Measurements from ENCODE around the gene TAB2. TPM values are rescaled to one million over a fixed set of nuclear protein-coding genes. Genes with fewer than 3 reads are reported as not detected.
A peak's percentile ranks its signal among the peaks of the same experiment; 100 is the strongest.

TAB2 gene
- total and polyA plus RNA-seq, 2 experiments from 2014 or later = 19.8 to 59.2 TPM

DNA sequence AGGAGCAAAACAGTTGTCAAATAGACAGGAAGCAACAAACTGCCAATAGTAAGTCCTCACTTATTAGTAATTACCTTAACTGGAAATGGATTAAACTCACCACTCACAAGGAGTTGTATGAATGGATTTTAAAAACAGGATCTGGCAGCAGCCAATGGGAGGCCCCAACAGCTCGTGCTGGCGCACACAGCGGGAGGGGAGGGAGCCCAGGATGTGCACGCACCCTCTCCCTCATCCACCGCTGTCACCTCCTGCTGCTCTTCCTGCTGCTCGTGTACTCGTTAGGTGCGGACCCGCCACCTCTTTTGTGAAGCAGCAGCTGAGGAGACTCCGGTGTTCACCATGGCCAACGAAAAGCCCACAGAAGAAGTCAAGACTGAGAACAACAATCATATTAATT, 82.5 kb downstream of the TAB2 start, which contains the start of gene SUMO4:
SUMO4 (plus strand) TSS at position 213 of the 400 bp plus-strand sequence; CDS start at position 343, 130 bp downstream.
- H3K9me3 Mint-ChIP-seq = no peaks in the 10 kb centered on the region; the same call in 2 of the 3 replicates
- H3K27ac ChIP-seq (ENCODE audit: low read depth) = no peak within 1 kb of the TSS
- H3K4me1 Mint-ChIP-seq = peaks cover 8% of the 10 kb centered on the region; the same call in 2 of the 3 replicates
- H3K4me2 ChIP-seq = no peak within 1 kb of the TSS
- H4K20me1 ChIP-seq (replicated peaks; ENCODE audit: insufficient read depth) = no peaks in the 10 kb centered on the region
- H3K36me3 Mint-ChIP-seq (ENCODE audit: low read depth) = peaks cover 40% of the 10 kb centered on the region
- TF ChIP-seq POLR2AphosphoS5 (IDR thresholded peaks at IDR 0.05; ENCODE audit: low read depth) = no peak
- no peak for TF ChIP-seq STAT1 (IDR thresholded peaks at IDR 0.05; ENCODE audit: unreplicated experiment)
- TF ChIP-seq, protein P1, sequence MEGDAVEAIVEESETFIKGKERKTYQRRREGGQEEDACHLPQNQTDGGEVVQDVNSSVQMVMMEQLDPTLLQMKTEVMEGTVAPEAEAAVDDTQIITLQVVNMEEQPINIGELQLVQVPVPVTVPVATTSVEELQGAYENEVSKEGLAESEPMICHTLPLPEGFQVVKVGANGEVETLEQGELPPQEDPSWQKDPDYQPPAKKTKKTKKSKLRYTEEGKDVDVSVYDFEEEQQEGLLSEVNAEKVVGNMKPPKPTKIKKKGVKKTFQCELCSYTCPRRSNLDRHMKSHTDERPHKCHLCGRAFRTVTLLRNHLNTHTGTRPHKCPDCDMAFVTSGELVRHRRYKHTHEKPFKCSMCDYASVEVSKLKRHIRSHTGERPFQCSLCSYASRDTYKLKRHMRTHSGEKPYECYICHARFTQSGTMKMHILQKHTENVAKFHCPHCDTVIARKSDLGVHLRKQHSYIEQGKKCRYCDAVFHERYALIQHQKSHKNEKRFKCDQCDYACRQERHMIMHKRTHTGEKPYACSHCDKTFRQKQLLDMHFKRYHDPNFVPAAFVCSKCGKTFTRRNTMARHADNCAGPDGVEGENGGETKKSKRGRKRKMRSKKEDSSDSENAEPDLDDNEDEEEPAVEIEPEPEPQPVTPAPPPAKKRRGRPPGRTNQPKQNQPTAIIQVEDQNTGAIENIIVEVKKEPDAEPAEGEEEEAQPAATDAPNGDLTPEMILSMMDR (conservative IDR thresholded peaks at IDR 0.05; ENCODE audit: low read depth in 2 of 2) = no peak
- TF ChIP-seq, protein P2, sequence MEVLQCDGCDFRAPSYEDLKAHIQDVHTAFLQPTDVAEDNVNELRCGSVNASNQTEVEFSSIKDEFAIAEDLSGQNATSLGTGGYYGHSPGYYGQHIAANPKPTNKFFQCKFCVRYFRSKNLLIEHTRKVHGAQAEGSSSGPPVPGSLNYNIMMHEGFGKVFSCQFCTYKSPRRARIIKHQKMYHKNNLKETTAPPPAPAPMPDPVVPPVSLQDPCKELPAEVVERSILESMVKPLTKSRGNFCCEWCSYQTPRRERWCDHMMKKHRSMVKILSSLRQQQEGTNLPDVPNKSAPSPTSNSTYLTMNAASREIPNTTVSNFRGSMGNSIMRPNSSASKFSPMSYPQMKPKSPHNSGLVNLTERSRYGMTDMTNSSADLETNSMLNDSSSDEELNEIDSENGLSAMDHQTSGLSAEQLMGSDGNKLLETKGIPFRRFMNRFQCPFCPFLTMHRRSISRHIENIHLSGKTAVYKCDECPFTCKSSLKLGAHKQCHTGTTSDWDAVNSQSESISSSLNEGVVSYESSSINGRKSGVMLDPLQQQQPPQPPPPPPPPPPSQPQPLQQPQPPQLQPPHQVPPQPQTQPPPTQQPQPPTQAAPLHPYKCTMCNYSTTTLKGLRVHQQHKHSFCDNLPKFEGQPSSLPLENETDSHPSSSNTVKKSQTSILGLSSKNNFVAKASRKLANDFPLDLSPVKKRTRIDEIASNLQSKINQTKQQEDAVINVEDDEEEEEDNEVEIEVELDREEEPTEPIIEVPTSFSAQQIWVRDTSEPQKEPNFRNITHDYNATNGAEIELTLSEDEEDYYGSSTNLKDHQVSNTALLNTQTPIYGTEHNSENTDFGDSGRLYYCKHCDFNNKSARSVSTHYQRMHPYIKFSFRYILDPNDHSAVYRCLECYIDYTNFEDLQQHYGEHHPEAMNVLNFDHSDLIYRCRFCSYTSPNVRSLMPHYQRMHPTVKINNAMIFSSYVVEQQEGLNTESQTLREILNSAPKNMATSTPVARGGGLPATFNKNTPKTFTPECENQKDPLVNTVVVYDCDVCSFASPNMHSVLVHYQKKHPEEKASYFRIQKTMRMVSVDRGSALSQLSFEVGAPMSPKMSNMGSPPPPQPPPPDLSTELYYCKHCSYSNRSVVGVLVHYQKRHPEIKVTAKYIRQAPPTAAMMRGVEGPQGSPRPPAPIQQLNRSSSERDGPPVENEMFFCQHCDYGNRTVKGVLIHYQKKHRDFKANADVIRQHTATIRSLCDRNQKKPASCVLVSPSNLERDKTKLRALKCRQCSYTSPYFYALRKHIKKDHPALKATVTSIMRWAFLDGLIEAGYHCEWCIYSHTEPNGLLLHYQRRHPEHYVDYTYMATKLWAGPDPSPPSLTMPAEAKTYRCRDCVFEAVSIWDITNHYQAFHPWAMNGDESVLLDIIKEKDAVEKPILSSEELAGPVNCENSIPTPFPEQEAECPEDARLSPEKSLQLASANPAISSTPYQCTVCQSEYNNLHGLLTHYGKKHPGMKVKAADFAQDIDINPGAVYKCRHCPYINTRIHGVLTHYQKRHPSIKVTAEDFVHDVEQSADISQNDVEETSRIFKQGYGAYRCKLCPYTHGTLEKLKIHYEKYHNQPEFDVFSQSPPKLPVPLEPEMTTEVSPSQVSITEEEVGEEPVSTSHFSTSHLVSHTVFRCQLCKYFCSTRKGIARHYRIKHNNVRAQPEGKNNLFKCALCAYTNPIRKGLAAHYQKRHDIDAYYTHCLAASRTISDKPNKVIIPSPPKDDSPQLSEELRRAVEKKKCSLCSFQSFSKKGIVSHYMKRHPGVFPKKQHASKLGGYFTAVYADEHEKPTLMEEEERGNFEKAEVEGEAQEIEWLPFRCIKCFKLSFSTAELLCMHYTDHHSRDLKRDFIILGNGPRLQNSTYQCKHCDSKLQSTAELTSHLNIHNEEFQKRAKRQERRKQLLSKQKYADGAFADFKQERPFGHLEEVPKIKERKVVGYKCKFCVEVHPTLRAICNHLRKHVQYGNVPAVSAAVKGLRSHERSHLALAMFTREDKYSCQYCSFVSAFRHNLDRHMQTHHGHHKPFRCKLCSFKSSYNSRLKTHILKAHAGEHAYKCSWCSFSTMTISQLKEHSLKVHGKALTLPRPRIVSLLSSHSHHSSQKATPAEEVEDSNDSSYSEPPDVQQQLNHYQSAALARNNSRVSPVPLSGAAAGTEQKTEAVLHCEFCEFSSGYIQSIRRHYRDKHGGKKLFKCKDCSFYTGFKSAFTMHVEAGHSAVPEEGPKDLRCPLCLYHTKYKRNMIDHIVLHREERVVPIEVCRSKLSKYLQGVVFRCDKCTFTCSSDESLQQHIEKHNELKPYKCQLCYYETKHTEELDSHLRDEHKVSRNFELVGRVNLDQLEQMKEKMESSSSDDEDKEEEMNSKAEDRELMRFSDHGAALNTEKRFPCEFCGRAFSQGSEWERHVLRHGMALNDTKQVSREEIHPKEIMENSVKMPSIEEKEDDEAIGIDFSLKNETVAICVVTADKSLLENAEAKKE (CRISPR knock-in tag; IDR thresholded peaks at IDR 0.05) = no peak
- TF ChIP-seq, protein P3, sequence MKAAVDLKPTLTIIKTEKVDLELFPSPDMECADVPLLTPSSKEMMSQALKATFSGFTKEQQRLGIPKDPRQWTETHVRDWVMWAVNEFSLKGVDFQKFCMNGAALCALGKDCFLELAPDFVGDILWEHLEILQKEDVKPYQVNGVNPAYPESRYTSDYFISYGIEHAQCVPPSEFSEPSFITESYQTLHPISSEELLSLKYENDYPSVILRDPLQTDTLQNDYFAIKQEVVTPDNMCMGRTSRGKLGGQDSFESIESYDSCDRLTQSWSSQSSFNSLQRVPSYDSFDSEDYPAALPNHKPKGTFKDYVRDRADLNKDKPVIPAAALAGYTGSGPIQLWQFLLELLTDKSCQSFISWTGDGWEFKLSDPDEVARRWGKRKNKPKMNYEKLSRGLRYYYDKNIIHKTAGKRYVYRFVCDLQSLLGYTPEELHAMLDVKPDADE (IDR thresholded peaks at IDR 0.05) = no peak
- TF ChIP-seq EZH2phosphoT487 (IDR thresholded peaks at IDR 0.05; ENCODE audit: unreplicated experiment) = no peak
- TF ChIP-seq EZH2 (IDR thresholded peaks at IDR 0.05; ENCODE audit: low read depth, unreplicated experiment) = no peak
- TF ChIP-seq, protein P4, sequence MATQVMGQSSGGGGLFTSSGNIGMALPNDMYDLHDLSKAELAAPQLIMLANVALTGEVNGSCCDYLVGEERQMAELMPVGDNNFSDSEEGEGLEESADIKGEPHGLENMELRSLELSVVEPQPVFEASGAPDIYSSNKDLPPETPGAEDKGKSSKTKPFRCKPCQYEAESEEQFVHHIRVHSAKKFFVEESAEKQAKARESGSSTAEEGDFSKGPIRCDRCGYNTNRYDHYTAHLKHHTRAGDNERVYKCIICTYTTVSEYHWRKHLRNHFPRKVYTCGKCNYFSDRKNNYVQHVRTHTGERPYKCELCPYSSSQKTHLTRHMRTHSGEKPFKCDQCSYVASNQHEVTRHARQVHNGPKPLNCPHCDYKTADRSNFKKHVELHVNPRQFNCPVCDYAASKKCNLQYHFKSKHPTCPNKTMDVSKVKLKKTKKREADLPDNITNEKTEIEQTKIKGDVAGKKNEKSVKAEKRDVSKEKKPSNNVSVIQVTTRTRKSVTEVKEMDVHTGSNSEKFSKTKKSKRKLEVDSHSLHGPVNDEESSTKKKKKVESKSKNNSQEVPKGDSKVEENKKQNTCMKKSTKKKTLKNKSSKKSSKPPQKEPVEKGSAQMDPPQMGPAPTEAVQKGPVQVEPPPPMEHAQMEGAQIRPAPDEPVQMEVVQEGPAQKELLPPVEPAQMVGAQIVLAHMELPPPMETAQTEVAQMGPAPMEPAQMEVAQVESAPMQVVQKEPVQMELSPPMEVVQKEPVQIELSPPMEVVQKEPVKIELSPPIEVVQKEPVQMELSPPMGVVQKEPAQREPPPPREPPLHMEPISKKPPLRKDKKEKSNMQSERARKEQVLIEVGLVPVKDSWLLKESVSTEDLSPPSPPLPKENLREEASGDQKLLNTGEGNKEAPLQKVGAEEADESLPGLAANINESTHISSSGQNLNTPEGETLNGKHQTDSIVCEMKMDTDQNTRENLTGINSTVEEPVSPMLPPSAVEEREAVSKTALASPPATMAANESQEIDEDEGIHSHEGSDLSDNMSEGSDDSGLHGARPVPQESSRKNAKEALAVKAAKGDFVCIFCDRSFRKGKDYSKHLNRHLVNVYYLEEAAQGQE (IDR thresholded peaks at IDR 0.05; ENCODE audit: unreplicated experiment) = no peak
- DNase-seq (ENCODE audit: low spot score) (no peak), ATAC-seq (no peak)
- no peaks in the 10 kb centered on the region for H3K27me3 Mint-ChIP-seq (ENCODE audit: insufficient read depth, low read depth, poor library complexity)
- H3K27ac Mint-ChIP-seq = peak within 1 kb of the TSS; percentile 18; the same call in 1 of the 2 replicates
- no peaks in the 10 kb centered on the region for H3F3A ChIP-seq (replicated peaks; ENCODE audit: low read depth)
- no peaks in the 10 kb centered on the region for H3K27me3 ChIP-seq (ENCODE audit: insufficient read depth)
- no peak within 1 kb of the TSS for H3K4me3 Mint-ChIP-seq
- H3K9me2 ChIP-seq (ENCODE audit: insufficient read depth) = no peaks in the 10 kb centered on the region
- peaks cover 13% of the 10 kb centered on the region for H3K79me2 ChIP-seq (replicated peaks; ENCODE audit: insufficient read depth)
- peaks cover 14% of the 10 kb centered on the region; the same call in 1 of the 2 replicates for H3K36me3 ChIP-seq (ENCODE audit: insufficient read depth)
- H2AFZ ChIP-seq = no peak within 1 kb of the TSS
- H3K4me1 ChIP-seq (ENCODE audit: insufficient read depth) = no peaks in the 10 kb centered on the region
- H3K4me3 ChIP-seq = no peak within 1 kb of the TSS
